Measurements from ENCODE around the gene GFAP.

Gene GFAP

GRCh38 chr17:44909681-44910144 is 5.6 kb downstream of the GFAP start:
- peak; percentile 78 for ATAC-seq
- TF ChIP-seq ZFP30 (CRISPR knock-in tag; IDR thresholded peaks at IDR 0.05) (no peak), ESRRG (CRISPR knock-in tag; IDR thresholded peaks at IDR 0.05) (no peak), ZC3H10 (CRISPR knock-in tag; IDR thresholded peaks at IDR 0.05) (no peak), PATZ1 (CRISPR knock-in tag; IDR thresholded peaks at IDR 0.05; ENCODE audit: borderline replicate concordance) (no peak), RARB (CRISPR knock-in tag; IDR thresholded peaks at IDR 0.05) (no peak), GLIS3 (CRISPR knock-in tag; IDR thresholded peaks at IDR 0.05) (no peak), OSR1 (CRISPR knock-in tag; IDR thresholded peaks at IDR 0.05) (no peak), ZNF565 (CRISPR knock-in tag; conservative IDR thresholded peaks at IDR 0.05; ENCODE audit: low read depth) (no peak), CSDC2 (CRISPR knock-in tag; IDR thresholded peaks at IDR 0.05) (no peak)

- ATAC-seq: no peak
- no peak for TF ChIP-seq ZFP30 (CRISPR knock-in tag; IDR thresholded peaks at IDR 0.05)
- TF ChIP-seq TOX (CRISPR knock-in tag; IDR thresholded peaks at IDR 0.05; ENCODE audit: borderline replicate concordance): no peak
- no peak for TF ChIP-seq ARNTL (CRISPR knock-in tag; IDR thresholded peaks at IDR 0.05; ENCODE audit: borderline replicate concordance, low read depth)
- no peak for TF ChIP-seq ZNF565 (CRISPR knock-in tag; conservative IDR thresholded peaks at IDR 0.05; ENCODE audit: low read depth)
- no peak for TF ChIP-seq CREB5 (CRISPR knock-in tag; IDR thresholded peaks at IDR 0.05; ENCODE audit: low read depth)
Measured at GRCh38 chr17:44908761-44909326, 6.5 kb downstream of the GFAP start.

GRCh38 chr17:44907729-44908470 is 7.4 kb downstream of the GFAP start:
- no peak for TF ChIP-seq ZFP3 (CRISPR knock-in tag; IDR thresholded peaks at IDR 0.05)
- TF ChIP-seq RARB (CRISPR knock-in tag; IDR thresholded peaks at IDR 0.05): no peak
- TF ChIP-seq SNAI2 (CRISPR knock-in tag; IDR thresholded peaks at IDR 0.05): no peak
- TF ChIP-seq ZNF8 (CRISPR knock-in tag; IDR thresholded peaks at IDR 0.05): no peak
- ATAC-seq: no peak

GRCh38 chr17:44906763-44907728 is 8.3 kb downstream of the GFAP start:
- no peak for ATAC-seq
- TF ChIP-seq, protein P1, sequence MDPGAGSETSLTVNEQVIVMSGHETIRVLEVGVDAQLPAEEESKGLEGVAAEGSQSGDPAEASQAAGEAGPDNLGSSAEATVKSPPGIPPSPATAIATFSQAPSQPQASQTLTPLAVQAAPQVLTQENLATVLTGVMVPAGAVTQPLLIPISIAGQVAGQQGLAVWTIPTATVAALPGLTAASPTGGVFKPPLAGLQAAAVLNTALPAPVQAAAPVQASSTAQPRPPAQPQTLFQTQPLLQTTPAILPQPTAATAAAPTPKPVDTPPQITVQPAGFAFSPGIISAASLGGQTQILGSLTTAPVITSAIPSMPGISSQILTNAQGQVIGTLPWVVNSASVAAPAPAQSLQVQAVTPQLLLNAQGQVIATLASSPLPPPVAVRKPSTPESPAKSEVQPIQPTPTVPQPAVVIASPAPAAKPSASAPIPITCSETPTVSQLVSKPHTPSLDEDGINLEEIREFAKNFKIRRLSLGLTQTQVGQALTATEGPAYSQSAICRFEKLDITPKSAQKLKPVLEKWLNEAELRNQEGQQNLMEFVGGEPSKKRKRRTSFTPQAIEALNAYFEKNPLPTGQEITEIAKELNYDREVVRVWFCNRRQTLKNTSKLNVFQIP (CRISPR knock-in tag; IDR thresholded peaks at IDR 0.05; ENCODE audit: borderline replicate concordance, low read depth): no peak
- TF ChIP-seq ESRRG (CRISPR knock-in tag; IDR thresholded peaks at IDR 0.05) (no peak), BACH2 (CRISPR knock-in tag; IDR thresholded peaks at IDR 0.05; ENCODE audit: borderline replicate concordance) (no peak), ZC3H10 (CRISPR knock-in tag; IDR thresholded peaks at IDR 0.05) (no peak), PATZ1 (CRISPR knock-in tag; IDR thresholded peaks at IDR 0.05; ENCODE audit: borderline replicate concordance) (no peak), ZNF565 (CRISPR knock-in tag; conservative IDR thresholded peaks at IDR 0.05; ENCODE audit: low read depth) (no peak), PPARA (CRISPR knock-in tag; IDR thresholded peaks at IDR 0.05; ENCODE audit: borderline replicate concordance) (no peak), RARB (CRISPR knock-in tag; IDR thresholded peaks at IDR 0.05) (no peak), ZNF8 (CRISPR knock-in tag; IDR thresholded peaks at IDR 0.05) (no peak)
